HG03520 (cell line): ENCODE data around the gene SNRK.

Source experiments
- ATAC-seq: cut with Tn5 transposase; IDR thresholded peaks from one replicate; pipeline ENCODE4 v1.9.1; 2021; ENCODE audit warnings: mild to moderate bottlenecking, moderate library complexity; ENCODE audit not compliant: unreplicated experiment

The SNRK gene

GRCh38 chr3:43304126-43304525 lies 17.8 kb downstream of the SNRK start:
- ATAC-seq: no peak

- ATAC-seq: no peak
These were observed 20.9 kb downstream of the SNRK start for GRCh38 chr3:43307226-43307625.

- no peak for ATAC-seq
These were observed 21.3 kb downstream of the SNRK start for GRCh38 chr3:43307649-43308048.

GRCh38 chr3:43309372-43310305 lies 23.3 kb downstream of the SNRK start:
- no peak for ATAC-seq

- no peak for ATAC-seq
These were observed 30.6 kb downstream of the SNRK start for GRCh38 chr3:43316783-43317460.

- no peak for ATAC-seq
These were observed 31.3 kb downstream of the SNRK start for GRCh38 chr3:43317461-43318316.

- no peak for ATAC-seq
These were observed 33.0 kb downstream of the SNRK start for GRCh38 chr3:43319376-43319775.

- ATAC-seq: no peak
These were observed 33.5 kb downstream of the SNRK start for GRCh38 chr3:43319794-43320193.

GRCh38 chr3:43320288-43320687 lies 33.9 kb downstream of the SNRK start:
- ATAC-seq: no peak

- no peak for ATAC-seq
These were observed 37.2 kb downstream of the SNRK start for GRCh38 chr3:43323541-43323940.

- ATAC-seq: no peak
These were observed 40.7 kb downstream of the SNRK start for GRCh38 chr3:43326891-43327581.

- ATAC-seq: no peak
These were observed 41.2 kb downstream of the SNRK start for GRCh38 chr3:43327582-43327979.

GRCh38 chr3:43328653-43329052 lies 42.3 kb downstream of the SNRK start:
- no peak for ATAC-seq

- ATAC-seq: no peak
These were observed 44.6 kb downstream of the SNRK start for GRCh38 chr3:43330981-43331380.

GRCh38 chr3:43331381-43331780 lies 45.0 kb downstream of the SNRK start:
- ATAC-seq: no peak

GRCh38 chr3:43334976-43335375 lies 48.6 kb downstream of the SNRK start:
- ATAC-seq: no peak

GRCh38 chr3:43335799-43336198 lies 49.5 kb downstream of the SNRK start:
- ATAC-seq: no peak

GRCh38 chr3:43338295-43338694 lies 52.0 kb downstream of the SNRK start:
- no peak for ATAC-seq

- ATAC-seq: no peak
These were observed 54.1 kb downstream of the SNRK start for GRCh38 chr3:43340403-43340802.

GRCh38 chr3:43341788-43342187 lies 55.4 kb downstream of the SNRK start:
- no peak for ATAC-seq

- no peak for ATAC-seq
These were observed 56.8 kb downstream of the SNRK start for GRCh38 chr3:43343185-43343584.
